ENCODE measurements around the gene OR5B17.

OR5B17 gene

GRCh38 chr11:58318532-58318931 lies 40.3 kb downstream of the OR5B17 start:
- no peak overlapping the region for H2BK5ac ChIP-seq (ENCODE audit: low read length)
- no peak overlapping the region for H3K9ac ChIP-seq (ENCODE audit: low read length)
- H3K27me3 ChIP-seq (ENCODE audit: insufficient read depth, low read length, poor library complexity): no peaks in the 10 kb centered on the region
- H3K18ac ChIP-seq (ENCODE audit: low read length): no peak overlapping the region
- no peaks in the 10 kb centered on the region for H3K4me1 ChIP-seq (ENCODE audit: control insufficient read depth, low read depth, low read length)
- no peak overlapping the region for H4K8ac ChIP-seq (ENCODE audit: low read depth, low read length)
- H3K36me3 ChIP-seq (ENCODE audit: control insufficient read depth, insufficient read depth, low read length): no peaks in the 10 kb centered on the region
- H3K23ac ChIP-seq (ENCODE audit: low read length): no peak overlapping the region
- no peak overlapping the region for H3K56ac ChIP-seq (ENCODE audit: low read length)
- no peak overlapping the region for H3K4me2 ChIP-seq (ENCODE audit: low read length)
- no peaks in the 10 kb centered on the region for H3K79me2 ChIP-seq (ENCODE audit: control insufficient read depth, insufficient read depth, low read length)
- DNase-seq: no peak
- H2AK5ac ChIP-seq (ENCODE audit: low read length): no peak overlapping the region
- H3K27ac ChIP-seq (ENCODE audit: low read depth, low read length): no peak overlapping the region
- no peak overlapping the region for H2BK120ac ChIP-seq (ENCODE audit: low read depth, low read length)
- H4K5ac ChIP-seq (ENCODE audit: low read length): no peak overlapping the region
- no peak overlapping the region for H3K4me3 ChIP-seq (ENCODE audit: low read length)
- H3K79me1 ChIP-seq (ENCODE audit: low read length): no peaks in the 10 kb centered on the region
- H3K4ac ChIP-seq (ENCODE audit: low read depth, low read length): no peak overlapping the region
- WGBS (ENCODE audit: extremely low coverage, insufficient coverage, low lambda C conversion rate): 100% methylated on average over 2 of the region's 3 CpGs
- H2BK15ac ChIP-seq (replicated peaks; ENCODE audit: low read depth): no peak overlapping the region

GRCh38 chr11:58316142-58316541 lies 42.7 kb downstream of the OR5B17 start:
- no peaks in the 10 kb centered on the region for H3K36me3 ChIP-seq (ENCODE audit: control insufficient read depth, insufficient read depth, low read length)
- no peaks in the 10 kb centered on the region for H3K79me2 ChIP-seq (ENCODE audit: control insufficient read depth, insufficient read depth, low read length)

More at GRCh38 chr11:58316142-58316541, 42.7 kb downstream of the OR5B17 start:
- Histone ChIP-seq H3K4me3 (ENCODE audit: low read length) (no peak overlapping the region), H3K56ac (ENCODE audit: low read length) (no peak overlapping the region), H2AK5ac (ENCODE audit: low read length) (no peak overlapping the region), H4K8ac (ENCODE audit: low read depth, low read length) (no peak overlapping the region), H3K18ac (ENCODE audit: low read length) (no peak overlapping the region), H3K27me3 (ENCODE audit: insufficient read depth, low read length, poor library complexity) (no peaks in the 10 kb centered on the region), H3K4me2 (ENCODE audit: low read length) (no peak overlapping the region), H3K4me1 (ENCODE audit: control insufficient read depth, low read depth, low read length) (no peaks in the 10 kb centered on the region), H3K79me1 (ENCODE audit: low read length) (no peaks in the 10 kb centered on the region), H2BK15ac (replicated peaks; ENCODE audit: low read depth) (no peak overlapping the region), H3K23ac (ENCODE audit: low read length) (no peak overlapping the region), H3K27ac (ENCODE audit: low read depth, low read length) (no peak overlapping the region), H2BK5ac (ENCODE audit: low read length) (no peak overlapping the region), H2BK120ac (ENCODE audit: low read depth, low read length) (no peak overlapping the region), H3K4ac (ENCODE audit: low read depth, low read length) (no peak overlapping the region), H4K5ac (ENCODE audit: low read length) (no peak overlapping the region), H3K9ac (ENCODE audit: low read length) (no peak overlapping the region)
- WGBS (ENCODE audit: extremely low coverage, insufficient coverage, low lambda C conversion rate): 100% methylated on average over 1 of the region's 2 CpGs
- no peak for DNase-seq
